HepG2 (cell line): ENCODE results near the gene OSER1. TPM values are rescaled to one million over a fixed set of nuclear protein-coding genes. Genes with fewer than 3 reads are reported as not detected.

Experiments used
- ATF7-NPFF ChIP-seq: sonication (generic); formaldehyde crosslinking; IDR thresholded peaks from 2 replicates; pipeline ENCODE4 v1.8.1; 2023; ENCODE audit warnings: mild to moderate bottlenecking, low read depth, missing genetic modification reagents, moderate library complexity
- CBFB ChIP-seq: sonication (generic); formaldehyde crosslinking; IDR thresholded peaks from 2 replicates; pipeline ENCODE4 v1.4.0; 2020; ENCODE audit warnings: missing genetic modification reagents
- EZH2 ChIP-seq: conservative IDR thresholded peaks from 2 replicates; pipeline ENCODE4 v1.6.1; 2012; ENCODE audit warnings: mild to moderate bottlenecking, low read depth, low read length, moderate library complexity
- HBP1 ChIP-seq: IDR thresholded peaks from 2 replicates; pipeline ENCODE4 v1.6.1; 2016; ENCODE audit warnings: low read depth, control low read depth
- JUNB ChIP-seq: sonication (generic); formaldehyde crosslinking; IDR thresholded peaks from 2 replicates; pipeline ENCODE4 v1.8.0; 2022; ENCODE audit warnings: missing genetic modification reagents, mild to moderate bottlenecking, borderline replicate concordance
- PAF1 ChIP-seq: IDR thresholded peaks from 2 replicates; pipeline ENCODE4 v1.6.1; 2016; ENCODE audit warnings: missing genetic modification reagents, missing compliant biosample characterization
- PHF20 ChIP-seq: sonication (generic); formaldehyde crosslinking; IDR thresholded peaks from 2 replicates; pipeline ENCODE4 v1.5.0; 2020; ENCODE audit warnings: mild to moderate bottlenecking, missing genetic modification reagents
- PRDM15 ChIP-seq: sonication (generic); formaldehyde crosslinking; IDR thresholded peaks from 2 replicates; pipeline ENCODE4 v1.4.0; 2020; ENCODE audit warnings: missing genetic modification reagents
- RAD51 ChIP-seq: fragments of 450-650 bp; IDR thresholded peaks from 2 replicates; pipeline ENCODE4 v1.6.1; 2016; ENCODE audit warnings: borderline replicate concordance
- RFXANK ChIP-seq: IDR thresholded peaks from 2 replicates; pipeline ENCODE4 v1.6.1; 2016
- RXRA ChIP-seq: sonication (generic); formaldehyde crosslinking; IDR thresholded peaks from 2 replicates; pipeline ENCODE4 v1.5.1; 2020; ENCODE audit warnings: missing genetic modification reagents
- TCF7 ChIP-seq: sonication (generic); IDR thresholded peaks from 2 replicates; pipeline ENCODE4 v1.6.1; 2016; ENCODE audit warnings: antibody characterized with exemption, low read depth
- ZNF121 ChIP-seq: sonication (generic); formaldehyde crosslinking; IDR thresholded peaks from 2 replicates; pipeline ENCODE4 v1.5.0; 2020; ENCODE audit warnings: mild to moderate bottlenecking, missing genetic modification reagents
- ZNF251 ChIP-seq: sonication (generic); formaldehyde crosslinking; IDR thresholded peaks from 2 replicates; pipeline ENCODE4 v1.9.0; 2021; ENCODE audit warnings: mild to moderate bottlenecking, missing genetic modification reagents
- ZNF331 ChIP-seq: sonication (generic); formaldehyde crosslinking; IDR thresholded peaks from 2 replicates; pipeline ENCODE4 v1.4.0; 2020; ENCODE audit warnings: missing genetic modification reagents
- ZNF567 ChIP-seq: sonication (generic); formaldehyde crosslinking; IDR thresholded peaks from 2 replicates; pipeline ENCODE4 v1.8.1; 2023; ENCODE audit warnings: mild to moderate bottlenecking, missing genetic modification reagents, borderline replicate concordance
- ZSCAN21 ChIP-seq: sonication (generic); formaldehyde crosslinking; IDR thresholded peaks from 2 replicates; pipeline ENCODE4 v1.8.0; 2022; ENCODE audit warnings: mild to moderate bottlenecking, missing genetic modification reagents, moderate library complexity, borderline replicate concordance
- polyA plus RNA-seq, 8 experiments: library from polyadenylated mRNA; depleted of rRNA in 3 of 8; stranded (reverse) in 7 of 8; unstranded in 1 of 8; fragments of >200 nt; fragmentation: Illumina TruSeq in 4 of 8; extraction: Trizol in 4 of 8; gene quantifications; 2 replicates each; pipeline versions ENCODE4 v1.2.1 to v1.2.3, GENCODE V29; 2011 to 2016; ENCODE audit warnings: low read depth in 4 of 8, missing spikeins in 1 of 8, mixed read lengths in 1 of 8; ENCODE audit not compliant: insufficient read depth in 1 of 8
- total RNA-seq, 5 experiments: library from RNA; depleted of rRNA; stranded (reverse); fragments of >200 nt; fragmentation: Illumina TruSeq; extraction: Trizol; gene quantifications; 2 replicates each; pipeline ENCODE4 v1.2.3, GENCODE V29; 2016; ENCODE audit warnings: low read depth in 1 of 5
- TF ChIP-seq, protein P1 (sequence below): sonication (generic); formaldehyde crosslinking; conservative IDR thresholded peaks from 2 replicates; pipeline ENCODE4 v1.4.0; 2020; ENCODE audit warnings: missing genetic modification reagents
- TF ChIP-seq, protein P2 (sequence below): sonication (generic); formaldehyde crosslinking; IDR thresholded peaks from 2 replicates; pipeline ENCODE4 v1.4.0; 2020; ENCODE audit warnings: missing genetic modification reagents

Gene OSER1
- total and polyA plus RNA-seq, 2 of the 13 experiments (the other 11 are each of a cell fraction or from before 2014, with no cell fraction given): 71.2 to 71.5 TPM

DNA sequence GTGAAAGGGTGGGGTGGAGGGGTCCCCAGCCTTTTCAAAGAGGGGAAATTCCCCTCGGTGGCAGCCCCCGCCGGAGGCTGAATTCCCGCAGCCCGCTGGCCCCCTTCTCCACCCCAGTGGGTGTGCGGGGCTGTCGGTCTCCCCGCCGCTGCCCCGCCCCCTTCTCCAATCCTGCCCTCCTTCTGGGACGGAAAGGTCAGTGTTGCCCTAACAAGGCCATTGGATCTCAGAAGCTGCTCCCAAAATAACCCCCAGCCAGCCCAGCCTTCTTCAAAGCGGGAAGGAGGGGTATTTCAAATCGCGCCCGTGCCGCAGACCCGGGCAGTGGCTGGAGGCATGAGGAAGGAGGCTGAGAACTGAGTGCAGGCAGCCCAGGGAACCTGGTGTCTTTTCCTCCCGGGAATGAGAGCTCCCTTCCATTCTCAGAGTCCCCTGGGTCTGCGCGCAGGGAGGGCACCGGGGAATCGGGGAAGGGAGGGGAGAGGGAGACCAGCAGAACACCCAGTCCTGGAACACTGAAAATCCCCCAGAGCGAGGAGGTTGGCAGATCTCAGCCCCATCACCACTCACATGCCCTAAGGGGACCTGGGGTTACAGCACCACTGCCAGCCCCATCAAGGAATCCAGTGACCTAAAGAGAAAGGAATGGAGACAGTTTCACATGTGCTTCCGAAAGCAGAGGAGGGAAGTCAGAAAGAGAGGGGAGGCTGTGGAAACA lies 23.4 kb downstream of the OSER1 start, which contains the start of gene JPH2 (continued):
- TF ChIP-seq ZNF121 (CRISPR knock-in tag): no peak
- no peak for TF ChIP-seq HBP1 (CRISPR knock-in tag)
- 0 out of 2 replicates have a peak, but pooled peaks have one; percentile 41 for TF ChIP-seq ZSCAN21 (CRISPR knock-in tag)
- no peak for TF ChIP-seq CBFB (CRISPR knock-in tag)
- TF ChIP-seq EZH2: peak; percentile 70; the same call in 1 of the 2 replicates
- TF ChIP-seq, protein P1, sequence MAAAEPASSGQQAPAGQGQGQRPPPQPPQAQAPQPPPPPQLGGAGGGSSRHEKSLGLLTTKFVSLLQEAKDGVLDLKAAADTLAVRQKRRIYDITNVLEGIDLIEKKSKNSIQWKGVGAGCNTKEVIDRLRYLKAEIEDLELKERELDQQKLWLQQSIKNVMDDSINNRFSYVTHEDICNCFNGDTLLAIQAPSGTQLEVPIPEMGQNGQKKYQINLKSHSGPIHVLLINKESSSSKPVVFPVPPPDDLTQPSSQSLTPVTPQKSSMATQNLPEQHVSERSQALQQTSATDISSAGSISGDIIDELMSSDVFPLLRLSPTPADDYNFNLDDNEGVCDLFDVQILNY (CRISPR knock-in tag): no peak
- no peak for TF ChIP-seq TCF7
- no peak for TF ChIP-seq PRDM15
- no peak for TF ChIP-seq RXRA (CRISPR knock-in tag)
- TF ChIP-seq, protein P2, sequence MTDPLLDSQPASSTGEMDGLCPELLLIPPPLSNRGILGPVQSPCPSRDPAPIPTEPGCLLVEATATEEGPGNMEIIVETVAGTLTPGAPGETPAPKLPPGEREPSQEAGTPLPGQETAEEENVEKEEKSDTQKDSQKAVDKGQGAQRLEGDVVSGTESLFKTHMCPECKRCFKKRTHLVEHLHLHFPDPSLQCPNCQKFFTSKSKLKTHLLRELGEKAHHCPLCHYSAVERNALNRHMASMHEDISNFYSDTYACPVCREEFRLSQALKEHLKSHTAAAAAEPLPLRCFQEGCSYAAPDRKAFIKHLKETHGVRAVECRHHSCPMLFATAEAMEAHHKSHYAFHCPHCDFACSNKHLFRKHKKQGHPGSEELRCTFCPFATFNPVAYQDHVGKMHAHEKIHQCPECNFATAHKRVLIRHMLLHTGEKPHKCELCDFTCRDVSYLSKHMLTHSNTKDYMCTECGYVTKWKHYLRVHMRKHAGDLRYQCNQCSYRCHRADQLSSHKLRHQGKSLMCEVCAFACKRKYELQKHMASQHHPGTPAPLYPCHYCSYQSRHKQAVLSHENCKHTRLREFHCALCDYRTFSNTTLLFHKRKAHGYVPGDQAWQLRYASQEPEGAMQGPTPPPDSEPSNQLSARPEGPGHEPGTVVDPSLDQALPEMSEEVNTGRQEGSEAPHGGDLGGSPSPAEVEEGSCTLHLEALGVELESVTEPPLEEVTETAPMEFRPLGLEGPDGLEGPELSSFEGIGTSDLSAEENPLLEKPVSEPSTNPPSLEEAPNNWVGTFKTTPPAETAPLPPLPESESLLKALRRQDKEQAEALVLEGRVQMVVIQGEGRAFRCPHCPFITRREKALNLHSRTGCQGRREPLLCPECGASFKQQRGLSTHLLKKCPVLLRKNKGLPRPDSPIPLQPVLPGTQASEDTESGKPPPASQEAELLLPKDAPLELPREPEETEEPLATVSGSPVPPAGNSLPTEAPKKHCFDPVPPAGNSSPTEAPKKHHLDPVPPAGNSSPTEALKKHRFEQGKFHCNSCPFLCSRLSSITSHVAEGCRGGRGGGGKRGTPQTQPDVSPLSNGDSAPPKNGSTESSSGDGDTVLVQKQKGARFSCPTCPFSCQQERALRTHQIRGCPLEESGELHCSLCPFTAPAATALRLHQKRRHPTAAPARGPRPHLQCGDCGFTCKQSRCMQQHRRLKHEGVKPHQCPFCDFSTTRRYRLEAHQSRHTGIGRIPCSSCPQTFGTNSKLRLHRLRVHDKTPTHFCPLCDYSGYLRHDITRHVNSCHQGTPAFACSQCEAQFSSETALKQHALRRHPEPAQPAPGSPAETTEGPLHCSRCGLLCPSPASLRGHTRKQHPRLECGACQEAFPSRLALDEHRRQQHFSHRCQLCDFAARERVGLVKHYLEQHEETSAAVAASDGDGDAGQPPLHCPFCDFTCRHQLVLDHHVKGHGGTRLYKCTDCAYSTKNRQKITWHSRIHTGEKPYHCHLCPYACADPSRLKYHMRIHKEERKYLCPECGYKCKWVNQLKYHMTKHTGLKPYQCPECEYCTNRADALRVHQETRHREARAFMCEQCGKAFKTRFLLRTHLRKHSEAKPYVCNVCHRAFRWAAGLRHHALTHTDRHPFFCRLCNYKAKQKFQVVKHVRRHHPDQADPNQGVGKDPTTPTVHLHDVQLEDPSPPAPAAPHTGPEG (CRISPR knock-in tag): no peak
- TF ChIP-seq ZNF331 (CRISPR knock-in tag): no peak
- no peak for TF ChIP-seq RAD51
- 0 out of 2 replicates have a peak, but pooled peaks have one; percentile 39 for TF ChIP-seq PHF20 (CRISPR knock-in tag)
- no peak for TF ChIP-seq JUNB (CRISPR knock-in tag)
- 0 out of 2 replicates have a peak, but pooled peaks have one; percentile 47 for TF ChIP-seq ZNF567 (CRISPR knock-in tag)
- TF ChIP-seq ZNF251 (CRISPR knock-in tag): no peak
- TF ChIP-seq RFXANK (CRISPR knock-in tag): no peak
- TF ChIP-seq ATF7-NPFF (CRISPR knock-in tag): no peak
- TF ChIP-seq PAF1 (CRISPR knock-in tag): no peak
